Occipital lobe (tissue), 3 donors: ENCODE data around the gene PRR20C. TPM values are rescaled to one million over a fixed set of nuclear protein-coding genes. Genes with fewer than 3 reads are reported as not detected.
"Not testable (repeated sequence)": the region's sequence is repeated elsewhere in the genome, so short reads cannot be mapped to it uniquely, and the experiment has no call there.

Source experiments
- DNase-seq: peaks from one replicate; lab custom pipeline; 2025; lab: John Stamatoyannopoulos, UW
- small RNA-seq: library from RNA; depleted of rRNA; stranded (forward); fragments of <200 nt; gene quantifications from one replicate; pipeline ENCODE3, GENCODE V24; 2014
- total RNA-seq: library from RNA; depleted of rRNA; stranded (reverse); fragments of >200 nt; gene quantifications from one replicate; pipeline ENCODE4 v1.2.3, GENCODE V29; 2014

Gene PRR20C
- total RNA-seq = not detected

DNA sequence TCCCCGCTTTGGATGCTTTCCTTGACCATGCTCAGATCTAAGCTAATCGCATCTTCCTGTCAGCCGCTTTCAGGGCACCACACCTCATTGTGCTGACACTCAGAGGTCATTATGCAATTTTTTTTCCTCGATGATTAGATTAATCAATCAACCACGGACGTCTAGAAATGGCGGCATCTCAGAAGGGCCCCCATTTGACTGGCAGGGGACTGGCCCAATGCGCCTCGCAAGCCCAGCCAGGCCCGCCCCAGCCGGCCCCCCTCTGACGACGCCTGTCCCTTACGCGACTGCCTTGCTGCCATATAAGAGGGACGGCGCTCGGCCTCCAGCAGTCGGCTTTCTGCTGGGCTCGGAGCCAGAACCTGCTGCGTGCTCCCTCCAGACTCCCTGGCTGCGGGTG lies at the start of gene PRR20C:
Gene PRR20C (plus strand): TSS at position 301 of the 400 bp plus-strand sequence. CDS start 387 bp downstream, outside the sequence.
- DNase-seq = not testable (repeated sequence)

DNA sequence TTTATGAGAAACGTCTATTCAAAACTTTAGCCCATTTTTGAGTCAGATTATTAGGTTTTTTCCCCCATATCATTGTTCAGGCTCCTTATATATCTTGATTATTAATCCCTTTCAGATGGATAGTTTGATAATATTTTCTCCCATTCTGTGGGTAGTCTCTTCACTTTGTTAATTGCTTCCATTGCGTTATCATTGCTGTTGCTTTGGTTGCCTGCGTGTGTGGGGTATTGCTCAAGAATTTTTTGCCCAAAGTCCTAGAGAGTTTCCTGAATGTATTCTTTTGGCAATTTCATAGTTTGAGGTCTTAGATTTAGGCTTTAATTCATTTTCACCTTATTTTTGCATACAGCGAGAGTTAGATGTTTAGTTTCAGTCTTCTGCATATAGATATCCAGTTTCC lies 38.9 kb upstream of the PRR20C start:
- no peak for DNase-seq

DNA sequence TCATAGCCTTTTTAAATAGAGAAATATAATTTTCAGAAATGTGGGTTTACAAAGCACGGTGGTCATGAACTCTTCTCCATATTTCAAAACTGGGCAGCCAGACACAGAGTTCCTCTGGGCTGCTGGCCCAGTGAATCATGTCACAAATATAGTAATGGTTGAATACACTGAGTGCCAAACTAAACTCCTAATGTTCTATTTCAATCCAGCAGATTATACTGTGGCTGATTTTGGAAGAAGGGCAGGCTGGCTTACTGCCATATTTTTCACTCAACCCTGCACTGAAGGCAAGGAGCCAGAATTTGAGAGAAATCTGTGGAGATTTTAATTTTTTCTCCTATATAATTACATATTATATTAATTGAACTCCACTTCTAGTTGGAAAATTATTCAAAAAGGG lies 30.2 kb upstream of the PRR20C start:
- DNase-seq = peak; percentile 1

DNA sequence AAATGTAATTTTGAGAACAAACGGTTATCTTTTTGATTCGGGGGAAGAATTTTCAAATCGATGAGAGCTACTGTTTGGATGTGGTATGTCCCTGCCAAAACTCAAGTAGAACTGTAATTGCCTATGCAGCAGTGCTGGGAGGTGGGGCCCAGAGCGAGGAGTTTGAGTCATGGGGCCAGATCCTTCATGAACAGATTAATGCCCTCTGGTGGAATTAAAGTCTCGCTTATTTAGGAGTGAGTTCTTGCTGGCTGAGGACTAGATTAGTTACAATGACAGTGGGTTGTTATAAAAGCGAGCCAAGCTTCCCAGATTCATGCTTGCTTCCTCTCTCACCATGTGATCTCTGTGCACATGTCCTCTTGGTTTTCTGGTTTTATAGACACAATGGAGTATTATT lies 25.0 kb upstream of the PRR20C start:
- DNase-seq = no peak

DNA sequence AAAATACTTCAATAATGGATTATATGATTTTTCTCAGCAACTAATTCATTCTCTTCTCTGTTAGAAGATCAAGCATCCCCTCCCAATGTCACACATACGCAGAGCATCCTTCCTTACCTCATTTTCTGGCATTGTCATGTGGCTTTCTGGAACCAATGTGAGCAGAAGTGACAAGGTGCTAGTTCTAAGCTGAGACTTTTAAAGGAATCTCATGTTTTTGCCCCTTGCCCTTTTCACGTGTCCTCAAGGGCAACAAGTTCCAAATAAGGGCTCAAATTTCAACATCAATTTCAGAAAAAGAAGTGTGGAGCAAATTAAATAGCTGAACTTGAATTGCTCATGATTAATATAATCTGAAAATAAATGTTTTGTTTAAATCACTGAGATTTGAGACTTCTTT lies 17.8 kb upstream of the PRR20C start:
- no peak for DNase-seq

DNA sequence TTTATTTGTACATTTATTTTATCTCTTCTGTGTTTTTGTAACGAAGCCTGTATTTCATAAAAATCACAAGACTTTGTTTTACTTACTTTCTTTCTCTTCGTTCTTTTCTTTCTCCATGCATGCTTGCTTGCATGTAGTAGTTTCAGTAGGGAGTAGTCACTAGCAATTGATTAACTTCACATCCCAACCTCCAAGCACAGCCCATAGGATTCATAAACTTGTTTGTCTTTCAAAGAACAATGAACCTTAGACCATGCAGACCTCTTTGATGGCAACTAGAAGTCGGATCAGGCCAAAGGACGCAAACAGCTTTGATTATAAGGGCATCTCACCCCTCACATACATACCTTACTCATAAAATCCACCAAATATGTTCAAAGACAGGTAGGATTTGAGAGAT lies 16.3 kb upstream of the PRR20C start:
- DNase-seq = no peak

DNA sequence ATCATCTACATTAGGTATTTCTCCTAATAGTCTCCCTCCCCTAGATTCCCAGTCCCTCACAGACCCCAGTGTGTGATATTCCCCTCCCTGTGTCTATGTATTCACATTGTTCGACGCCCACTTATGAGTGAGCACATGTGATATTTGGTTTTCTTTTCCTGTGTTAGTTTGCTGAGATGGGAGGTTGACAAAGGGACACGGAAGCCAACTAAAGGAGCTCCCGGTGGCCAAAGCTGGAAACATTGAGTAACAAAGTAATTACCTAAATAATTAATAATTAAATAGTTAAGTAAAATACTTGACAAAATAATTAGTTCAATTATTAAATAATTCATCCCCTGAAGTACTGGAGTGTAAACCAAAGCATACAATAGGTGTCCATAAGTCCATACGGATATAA lies 14.9 kb upstream of the PRR20C start:
- DNase-seq = no peak

DNA sequence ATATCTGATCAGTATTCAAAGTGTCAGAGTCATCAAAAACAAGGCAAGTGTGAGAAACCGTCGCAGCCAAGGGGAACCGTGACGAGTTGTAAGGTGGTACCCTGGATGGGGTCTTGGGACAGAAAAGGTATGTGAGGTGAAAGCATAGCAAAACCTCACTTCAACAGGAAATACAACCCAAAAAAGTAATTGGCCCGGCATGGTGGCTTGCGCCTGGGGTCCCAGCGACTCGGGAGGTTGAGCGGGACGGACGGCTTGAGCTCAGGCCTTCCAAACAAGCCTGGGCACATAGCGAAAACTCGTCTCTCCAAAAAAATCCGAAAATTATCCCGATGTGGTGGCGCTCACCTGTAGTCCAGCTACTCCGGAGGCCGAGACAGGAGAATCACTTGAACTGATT lies 14.1 kb upstream of the PRR20C start:
- DNase-seq = not testable (repeated sequence)

DNA sequence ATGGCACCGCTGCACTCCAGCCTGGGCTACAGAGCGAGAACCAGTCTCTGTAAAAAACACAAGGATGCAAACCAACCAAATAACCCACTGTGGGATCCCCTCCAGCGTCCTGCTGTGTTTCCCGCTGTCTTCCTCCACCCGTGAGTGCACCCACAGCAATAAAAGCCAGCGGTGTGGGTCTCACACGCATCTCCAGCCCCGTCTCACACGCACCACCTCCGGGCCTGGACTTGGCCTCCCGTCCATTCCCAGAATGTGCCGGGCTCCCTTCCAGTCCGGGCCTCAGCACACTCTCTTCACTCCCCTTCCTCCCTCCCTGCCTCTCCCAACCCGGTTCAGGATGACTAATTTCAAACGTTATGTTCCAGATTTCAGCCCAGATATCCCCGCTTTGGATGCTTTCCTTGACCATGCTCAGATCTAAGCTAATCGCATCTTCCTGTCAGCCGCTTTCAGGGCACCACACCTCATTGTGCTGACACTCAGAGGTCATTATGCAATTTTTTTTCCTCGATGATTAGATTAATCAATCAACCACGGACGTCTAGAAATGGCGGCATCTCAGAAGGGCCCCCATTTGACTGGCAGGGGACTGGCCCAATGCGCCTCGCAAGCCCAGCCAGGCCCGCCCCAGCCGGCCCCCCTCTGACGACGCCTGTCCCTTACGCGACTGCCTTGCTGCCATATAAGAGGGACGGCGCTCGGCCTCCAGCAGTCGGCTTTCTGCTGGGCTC lies 13.5 kb upstream of the PRR20C start, which contains the start of gene PRR20A:
Gene PRR20A (plus strand): TSS at position 684 of the 734 bp plus-strand sequence. CDS start 387 bp downstream, outside the sequence.
- DNase-seq = not testable (repeated sequence)

DNA sequence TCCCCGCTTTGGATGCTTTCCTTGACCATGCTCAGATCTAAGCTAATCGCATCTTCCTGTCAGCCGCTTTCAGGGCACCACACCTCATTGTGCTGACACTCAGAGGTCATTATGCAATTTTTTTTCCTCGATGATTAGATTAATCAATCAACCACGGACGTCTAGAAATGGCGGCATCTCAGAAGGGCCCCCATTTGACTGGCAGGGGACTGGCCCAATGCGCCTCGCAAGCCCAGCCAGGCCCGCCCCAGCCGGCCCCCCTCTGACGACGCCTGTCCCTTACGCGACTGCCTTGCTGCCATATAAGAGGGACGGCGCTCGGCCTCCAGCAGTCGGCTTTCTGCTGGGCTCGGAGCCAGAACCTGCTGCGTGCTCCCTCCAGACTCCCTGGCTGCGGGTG lies 6.7 kb upstream of the PRR20C start, which contains the start of gene PRR20B:
Gene PRR20B (plus strand): TSS at position 301 of the 400 bp plus-strand sequence. CDS start 387 bp downstream, outside the sequence.
- DNase-seq = not testable (repeated sequence)

DNA sequence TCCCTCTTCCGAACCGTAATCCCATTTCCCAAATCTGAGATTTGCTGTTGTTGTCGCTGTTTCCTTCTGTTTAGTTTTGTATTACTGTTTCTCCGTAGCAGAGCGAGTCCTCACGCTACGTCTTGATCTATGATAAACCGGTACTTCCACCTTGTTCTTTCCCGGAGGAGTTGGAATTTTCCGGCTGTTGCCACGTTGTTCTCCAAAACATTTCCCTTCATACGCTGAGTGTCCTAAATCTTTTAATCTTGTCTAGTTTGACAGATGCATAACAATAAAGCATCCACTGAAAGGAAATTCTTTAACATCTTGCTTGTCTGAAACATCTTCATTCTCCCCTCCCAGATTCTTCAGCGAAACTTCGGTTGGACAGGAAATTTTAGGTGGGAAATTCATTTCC lies 5.8 kb upstream of the PRR20C start:
- DNase-seq = not testable (repeated sequence)

DNA sequence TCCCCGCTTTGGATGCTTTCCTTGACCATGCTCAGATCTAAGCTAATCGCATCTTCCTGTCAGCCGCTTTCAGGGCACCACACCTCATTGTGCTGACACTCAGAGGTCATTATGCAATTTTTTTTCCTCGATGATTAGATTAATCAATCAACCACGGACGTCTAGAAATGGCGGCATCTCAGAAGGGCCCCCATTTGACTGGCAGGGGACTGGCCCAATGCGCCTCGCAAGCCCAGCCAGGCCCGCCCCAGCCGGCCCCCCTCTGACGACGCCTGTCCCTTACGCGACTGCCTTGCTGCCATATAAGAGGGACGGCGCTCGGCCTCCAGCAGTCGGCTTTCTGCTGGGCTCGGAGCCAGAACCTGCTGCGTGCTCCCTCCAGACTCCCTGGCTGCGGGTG lies 6.5 kb downstream of the PRR20C start, which contains the start of gene PRR20D:
Gene PRR20D (plus strand): TSS at position 301 of the 400 bp plus-strand sequence. CDS start 387 bp downstream, outside the sequence.
- DNase-seq = not testable (repeated sequence)

DNA sequence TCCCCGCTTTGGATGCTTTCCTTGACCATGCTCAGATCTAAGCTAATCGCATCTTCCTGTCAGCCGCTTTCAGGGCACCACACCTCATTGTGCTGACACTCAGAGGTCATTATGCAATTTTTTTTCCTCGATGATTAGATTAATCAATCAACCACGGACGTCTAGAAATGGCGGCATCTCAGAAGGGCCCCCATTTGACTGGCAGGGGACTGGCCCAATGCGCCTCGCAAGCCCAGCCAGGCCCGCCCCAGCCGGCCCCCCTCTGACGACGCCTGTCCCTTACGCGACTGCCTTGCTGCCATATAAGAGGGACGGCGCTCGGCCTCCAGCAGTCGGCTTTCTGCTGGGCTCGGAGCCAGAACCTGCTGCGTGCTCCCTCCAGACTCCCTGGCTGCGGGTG lies 13.0 kb downstream of the PRR20C start, which contains the start of gene PRR20E:
Gene PRR20E (plus strand): TSS at position 301 of the 400 bp plus-strand sequence. CDS start 387 bp downstream, outside the sequence.
- DNase-seq = not testable (repeated sequence)

DNA sequence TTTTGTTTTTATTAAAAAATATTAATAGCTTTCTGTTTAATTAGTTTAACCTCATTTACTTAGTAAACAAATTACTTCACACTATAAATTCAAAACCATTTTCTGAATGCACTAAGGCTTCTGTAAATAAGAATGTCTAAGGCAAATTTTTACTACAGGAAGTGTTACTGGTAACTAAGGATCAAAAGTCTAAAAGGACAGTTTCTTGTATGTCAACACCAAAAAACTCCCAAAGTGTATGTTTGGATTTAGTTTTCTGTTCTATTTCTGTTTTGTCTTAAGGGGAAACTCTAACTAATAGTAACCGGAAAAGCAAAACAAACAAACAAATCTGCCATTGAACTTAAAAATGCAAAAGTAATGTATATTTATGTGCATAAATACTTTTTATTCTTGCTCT lies 37.8 kb downstream of the PRR20C start:
- no peak for DNase-seq

Small RNA genes within 50 kb of the gene (small RNA-seq; reads per million reads assigned to genes)
- gene PRR20FP = not detected

Other genes with a start within 250 kb of the PRR20C start
- not detected for gene PRR20A, start 13.1 kb upstream of the PRR20C start, total RNA-seq
- gene PRR20B, start 6.6 kb upstream of the PRR20C start, total RNA-seq = not detected
- not detected for gene PRR20D, start 6.6 kb downstream of the PRR20C start, total RNA-seq
- not detected for gene PRR20E, start 13.1 kb downstream of the PRR20C start, total RNA-seq